HUES48 (cell line): ENCODE measurements around the gene DIP2C.
"Not testable (repeated sequence)": the region's sequence is repeated elsewhere in the genome, so short reads cannot be mapped to it uniquely, and the experiment has no call there.

Source experiments
- H3K27ac ChIP-seq: one replicate; pipeline ENCODE4 v1.7.0; 2013; ENCODE audit warnings: low read depth, low read length, inconsistent platforms
- H3K27me3 ChIP-seq: 2 replicates; pipeline ENCODE4 v1.6.1; 2013; ENCODE audit warnings: mild to moderate bottlenecking, low read length; ENCODE audit not compliant: control insufficient read depth, insufficient read depth
- H3K36me3 ChIP-seq: 2 replicates; pipeline ENCODE4 v1.6.1; 2013; ENCODE audit warnings: low read length; ENCODE audit not compliant: control insufficient read depth, insufficient read depth
- H3K4me1 ChIP-seq: 2 replicates; pipeline ENCODE4 v1.6.1; 2013; ENCODE audit warnings: mild to moderate bottlenecking, low read length; ENCODE audit not compliant: control insufficient read depth, insufficient read depth
- H3K4me3 ChIP-seq: 2 replicates; pipeline ENCODE4 v1.5.1; 2013; ENCODE audit warnings: mild to moderate bottlenecking, low read depth, low read length
- H3K9ac ChIP-seq: 2 replicates; pipeline ENCODE4 v1.6.1; 2013; ENCODE audit warnings: mild to moderate bottlenecking, low read depth, low read length, moderate library complexity
- H3K9me3 ChIP-seq: 2 replicates; pipeline ENCODE4 v1.6.1; 2013; ENCODE audit warnings: low read length; ENCODE audit not compliant: control insufficient read depth, insufficient read depth

Gene DIP2C

GRCh38 chr10:273088-273487, 416.4 kb downstream of the DIP2C start:
- H3K4me1 ChIP-seq: peaks cover 8% of the 10 kb centered on the region; the same call in 1 of the 2 replicates
- H3K36me3 ChIP-seq: no peaks in the 10 kb centered on the region
- H3K9ac ChIP-seq: no peak overlapping the region

GRCh38 chr10:271722-272121, 417.7 kb downstream of the DIP2C start:
- H3K4me3 ChIP-seq: no peak overlapping the region
- no peak overlapping the region for H3K27ac ChIP-seq
- H3K4me1 ChIP-seq: peaks cover 8% of the 10 kb centered on the region; the same call in 1 of the 2 replicates
- H3K27me3 ChIP-seq: no peaks in the 10 kb centered on the region
- no peak overlapping the region for H3K9ac ChIP-seq
- H3K36me3 ChIP-seq: no peaks in the 10 kb centered on the region
- H3K9me3 ChIP-seq: no peaks in the 10 kb centered on the region

More at GRCh38 chr10:273088-273487, 416.4 kb downstream of the DIP2C start:
- H3K27me3 ChIP-seq: no peaks in the 10 kb centered on the region
- no peak overlapping the region for H3K4me3 ChIP-seq
- H3K9me3 ChIP-seq: no peaks in the 10 kb centered on the region
- H3K27ac ChIP-seq: no peak overlapping the region

GRCh38 chr10:271201-271600, 418.3 kb downstream of the DIP2C start:
- Histone ChIP-seq H3K27ac (no peak overlapping the region), H3K27me3 (no peaks in the 10 kb centered on the region), H3K9me3 (no peaks in the 10 kb centered on the region), H3K36me3 (no peaks in the 10 kb centered on the region), H3K9ac (no peak overlapping the region), H3K4me1 (peaks cover 8% of the 10 kb centered on the region; the same call in 1 of the 2 replicates), H3K4me3 (no peak overlapping the region)

GRCh38 chr10:269440-270074, 419.9 kb downstream of the DIP2C start:
- Histone ChIP-seq H3K36me3 (no peaks in the 10 kb centered on the region), H3K4me3 (no peak overlapping the region), H3K9me3 (no peaks in the 10 kb centered on the region), H3K27ac (no peak overlapping the region), H3K9ac (no peak overlapping the region), H3K4me1 (peaks cover 8% of the 10 kb centered on the region; the same call in 1 of the 2 replicates), H3K27me3 (no peaks in the 10 kb centered on the region)

GRCh38 chr10:267705-268104, 421.8 kb downstream of the DIP2C start:
- Histone ChIP-seq H3K36me3 (no peaks in the 10 kb centered on the region), H3K4me1 (peaks cover 8% of the 10 kb centered on the region; the same call in 1 of the 2 replicates), H3K9ac (no peak overlapping the region), H3K27me3 (no peaks in the 10 kb centered on the region), H3K9me3 (no peaks in the 10 kb centered on the region), H3K4me3 (no peak overlapping the region), H3K27ac (no peak overlapping the region)

- no peak overlapping the region for H3K27ac ChIP-seq
Observed at GRCh38 chr10:266974-267425, 422.5 kb downstream of the DIP2C start.

GRCh38 chr10:265816-266588, 423.5 kb downstream of the DIP2C start:
- H3K36me3 ChIP-seq, H3K27me3 ChIP-seq, H3K4me1 ChIP-seq, H3K9me3 ChIP-seq, H3K27ac ChIP-seq, H3K9ac ChIP-seq, H3K4me3 ChIP-seq: not testable (repeated sequence)

More at GRCh38 chr10:266974-267425, 422.5 kb downstream of the DIP2C start:
- Histone ChIP-seq H3K36me3 (no peaks in the 10 kb centered on the region), H3K9me3 (no peaks in the 10 kb centered on the region), H3K27me3 (no peaks in the 10 kb centered on the region), H3K4me3 (no peak overlapping the region), H3K9ac (no peak overlapping the region), H3K4me1 (peaks cover 8% of the 10 kb centered on the region; the same call in 1 of the 2 replicates)

GRCh38 chr10:265074-265440, 424.4 kb downstream of the DIP2C start:
- not testable (repeated sequence) for H3K9ac ChIP-seq, H3K27ac ChIP-seq, H3K4me3 ChIP-seq, H3K4me1 ChIP-seq, H3K27me3 ChIP-seq, H3K36me3 ChIP-seq, H3K9me3 ChIP-seq

- H3K36me3 ChIP-seq, H3K27me3 ChIP-seq, H3K9ac ChIP-seq, H3K27ac ChIP-seq, H3K4me1 ChIP-seq, H3K4me3 ChIP-seq, H3K9me3 ChIP-seq: not testable (repeated sequence)
Observed at GRCh38 chr10:264160-265073, 425.1 kb downstream of the DIP2C start.

- Histone ChIP-seq H3K4me1 (no peaks in the 10 kb centered on the region), H3K4me3 (no peak overlapping the region), H3K27me3 (no peaks in the 10 kb centered on the region), H3K36me3 (no peaks in the 10 kb centered on the region), H3K27ac (no peak overlapping the region), H3K9me3 (no peaks in the 10 kb centered on the region), H3K9ac (no peak overlapping the region)
Observed at GRCh38 chr10:260819-261429, 428.5 kb downstream of the DIP2C start.
